Stomach (tissue), 9 donors: ENCODE measurements around the gene KLRD1. TPM values are rescaled to one million over a fixed set of nuclear protein-coding genes. Genes with fewer than 3 reads are reported as not detected.

Experiments used
- DNase-seq, 2 donors: peaks; one replicate each; pipeline versions ENCODE4 v3.0.0 to v3.0.0-alpha.2; 2013 to 2019
- H3K27ac ChIP-seq, 5 donors: fragments of 200-600 bp in 4 of 5; sonication (generic) in 4 of 5; one replicate each; pipeline ENCODE4 v1.5.1; 2013 to 2019; ENCODE audit warnings: mild to moderate bottlenecking in 1 of 5, moderate library complexity in 1 of 5
- H3K27me3 ChIP-seq, 3 donors: fragments of 200-600 bp; sonication (generic); one replicate each; pipeline ENCODE4 v1.5.1; 2017 to 2019; ENCODE audit warnings: mixed run types in 1 of 3
- H3K36me3 ChIP-seq, 4 donors: fragments of 200-600 bp; sonication (generic); 1 replicate in 3 of 4; 2 replicates in 1 of 4; pipeline ENCODE4 v1.5.1; 2016 to 2019
- H3K4me1 ChIP-seq, 4 donors: fragments of 200-600 bp; sonication (generic); one replicate each; pipeline ENCODE4 v1.5.1; 2016 to 2019
- H3K4me3 ChIP-seq, 4 donors: fragments of 200-600 bp; sonication (generic) in 3 of 4; one replicate each; pipeline ENCODE4 v1.5.1; 2016 to 2019; ENCODE audit warnings: mild to moderate bottlenecking in 1 of 4
- H3K9me3 ChIP-seq, 4 donors: fragments of 200-600 bp; sonication (generic); one replicate each; pipeline ENCODE4 v1.5.1; 2016 to 2019
- EP300 ChIP-seq: sonication (generic); formaldehyde crosslinking; IDR thresholded peaks from one replicate; pipeline ENCODE4 v1.6.1; 2017; ENCODE audit warnings: antibody characterized with exemption
- POLR2A ChIP-seq, 4 donors: fragments of 450-650 bp; IDR thresholded peaks; one replicate each; pipeline ENCODE4 v1.6.1; 2016; ENCODE audit warnings: antibody characterized with exemption in 4 of 4, control low read depth in 2 of 4, mild to moderate bottlenecking in 1 of 4, moderate library complexity in 1 of 4
- POLR2AphosphoS5 ChIP-seq, 3 donors: sonication (generic); formaldehyde crosslinking; IDR thresholded peaks; one replicate each; pipeline ENCODE4 v1.6.1; 2016; ENCODE audit warnings: antibody characterized with exemption in 3 of 3
- WGBS, 5 donors: extraction: QIAGEN DNeasy Blood & Tissue Kit in 3 of 5; methylation state at CpG; one replicate each; pipeline versions ENCODE4 v1.1.5 to v1.1.7; 2013 to 2018; 5-methylcytosine and 5-hydroxymethylcytosine counted together
- intact Hi-C: fragments of 100-400 bp; cut with DNase I; formaldehyde crosslinking; loops from one replicate; pipeline ENCODE4 v1.15.1; 2023; ENCODE audit warnings: low total_unique reads
- polyA plus RNA-seq, 3 donors: library from polyadenylated mRNA; stranded (reverse); fragments of 200-250 nt; gene quantifications; one replicate each; pipeline ENCODE4 v1.2.3, GENCODE V29; 2013
- total RNA-seq, 5 donors: library from RNA; depleted of rRNA; stranded (reverse); fragments of >200 nt; gene quantifications; one replicate each; pipeline versions ENCODE4 v1.1.0 to v1.2.3, GENCODE V29; 2014 to 2016
- TF ChIP-seq, protein P1 (sequence below), 7 experiments: fragments of 450-650 bp in 4 of 7; fragments of 200-600 bp in 3 of 7; sonication (generic) in 3 of 7; IDR thresholded peaks; one replicate each; pipeline ENCODE4 v1.5.1; 2016 to 2019; ENCODE audit warnings: antibody characterized with exemption in 7 of 7, control low read depth in 2 of 7, mild to moderate bottlenecking in 1 of 7
- donor health status: healthy with polysubstance abuse.
- donor health status: Bipolar disorder and iron deficiency.
- donor health status: healthy.

Gene KLRD1
- total and polyA plus RNA-seq, 8 donors, result under 0.01 to 15.4 (median 0.89) TPM; not detected in 1

DNA sequence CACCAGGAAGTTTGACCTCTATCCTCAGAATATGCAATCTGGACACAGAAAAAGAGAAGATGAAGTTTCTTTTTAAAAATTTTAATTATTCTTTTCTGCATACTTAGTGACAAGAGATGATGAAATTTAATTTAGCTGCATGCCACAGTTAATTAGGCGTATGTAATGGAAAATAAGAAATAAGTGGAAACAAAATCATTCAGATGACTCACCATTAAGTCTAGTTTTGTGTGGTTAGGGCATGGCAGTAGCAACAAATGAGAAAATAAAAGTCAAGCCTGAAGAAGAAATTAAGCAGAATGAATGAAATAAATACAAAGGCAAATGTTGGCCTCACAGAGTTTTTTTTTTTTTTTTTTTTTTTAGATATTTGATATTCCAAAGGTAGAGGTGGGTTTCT is 30.9 kb upstream of the KLRD1 start:
- H3K9me3 ChIP-seq, result no peaks in the 10 kb centered on the region

DNA sequence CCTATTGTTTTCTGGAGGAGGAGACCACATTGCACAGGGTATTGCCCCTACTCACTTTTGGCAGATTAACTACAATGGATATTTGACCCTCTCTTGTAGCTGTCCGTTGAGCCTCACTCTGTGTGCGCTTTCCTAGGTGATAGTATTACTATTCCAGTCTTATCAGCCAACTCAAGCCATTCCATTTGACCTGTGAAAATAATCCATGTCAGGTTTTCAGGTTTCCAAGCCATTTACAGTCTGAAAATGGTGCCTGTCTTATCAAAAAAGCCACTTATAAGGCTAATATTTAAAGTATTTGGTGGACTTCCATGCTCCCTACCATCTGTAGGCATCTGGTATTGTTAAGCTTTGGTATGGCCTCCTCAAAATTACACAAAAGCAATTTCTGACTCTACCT is 29.6 kb upstream of the KLRD1 start:
- no peak overlapping the region for H3K4me3 ChIP-seq
- 70 to 86% (median 77%) methylated on average over 2 of the region's 2 CpGs for WGBS, 5 donors
- TF ChIP-seq, protein P1, sequence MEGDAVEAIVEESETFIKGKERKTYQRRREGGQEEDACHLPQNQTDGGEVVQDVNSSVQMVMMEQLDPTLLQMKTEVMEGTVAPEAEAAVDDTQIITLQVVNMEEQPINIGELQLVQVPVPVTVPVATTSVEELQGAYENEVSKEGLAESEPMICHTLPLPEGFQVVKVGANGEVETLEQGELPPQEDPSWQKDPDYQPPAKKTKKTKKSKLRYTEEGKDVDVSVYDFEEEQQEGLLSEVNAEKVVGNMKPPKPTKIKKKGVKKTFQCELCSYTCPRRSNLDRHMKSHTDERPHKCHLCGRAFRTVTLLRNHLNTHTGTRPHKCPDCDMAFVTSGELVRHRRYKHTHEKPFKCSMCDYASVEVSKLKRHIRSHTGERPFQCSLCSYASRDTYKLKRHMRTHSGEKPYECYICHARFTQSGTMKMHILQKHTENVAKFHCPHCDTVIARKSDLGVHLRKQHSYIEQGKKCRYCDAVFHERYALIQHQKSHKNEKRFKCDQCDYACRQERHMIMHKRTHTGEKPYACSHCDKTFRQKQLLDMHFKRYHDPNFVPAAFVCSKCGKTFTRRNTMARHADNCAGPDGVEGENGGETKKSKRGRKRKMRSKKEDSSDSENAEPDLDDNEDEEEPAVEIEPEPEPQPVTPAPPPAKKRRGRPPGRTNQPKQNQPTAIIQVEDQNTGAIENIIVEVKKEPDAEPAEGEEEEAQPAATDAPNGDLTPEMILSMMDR (IDR thresholded peaks at IDR 0.05), result no peak
- no peak for TF ChIP-seq POLR2A (IDR thresholded peaks at IDR 0.05)
- no peak for TF ChIP-seq POLR2AphosphoS5 (IDR thresholded peaks at IDR 0.05)
- H3K27me3 ChIP-seq, result no peaks in the 10 kb centered on the region
- intact Hi-C loops, result no loop called here
- H3K9me3 ChIP-seq, result no peaks in the 10 kb centered on the region
- H3K36me3 ChIP-seq, result no peaks in the 10 kb centered on the region
- no peak for DNase-seq
- peaks cover 0 to 6% (median 0%) of the 10 kb centered on the region in 4 donors for H3K4me1 ChIP-seq
- H3K27ac ChIP-seq, result no peak overlapping the region

More for the DNA sequence above, 30.9 kb upstream of the KLRD1 start:
- DNase-seq, result no peak
- Histone ChIP-seq H3K27ac (no peak overlapping the region), H3K36me3 (no peaks in the 10 kb centered on the region), H3K4me3 (no peak overlapping the region), H3K27me3 (no peaks in the 10 kb centered on the region), H3K4me1 (peaks cover 0 to 6% (median 0%) of the 10 kb centered on the region in 4 donors)
- TF ChIP-seq POLR2AphosphoS5 (IDR thresholded peaks at IDR 0.05), result no peak
- TF ChIP-seq, protein P1 (IDR thresholded peaks at IDR 0.05), result no peak
- no peak for TF ChIP-seq POLR2A (IDR thresholded peaks at IDR 0.05)
- no peak for TF ChIP-seq EP300
- 76 to 83% (median 80%) methylated on average over 1 of the region's 1 CpG for WGBS, 5 donors
- intact Hi-C loops, result no loop called here

DNA sequence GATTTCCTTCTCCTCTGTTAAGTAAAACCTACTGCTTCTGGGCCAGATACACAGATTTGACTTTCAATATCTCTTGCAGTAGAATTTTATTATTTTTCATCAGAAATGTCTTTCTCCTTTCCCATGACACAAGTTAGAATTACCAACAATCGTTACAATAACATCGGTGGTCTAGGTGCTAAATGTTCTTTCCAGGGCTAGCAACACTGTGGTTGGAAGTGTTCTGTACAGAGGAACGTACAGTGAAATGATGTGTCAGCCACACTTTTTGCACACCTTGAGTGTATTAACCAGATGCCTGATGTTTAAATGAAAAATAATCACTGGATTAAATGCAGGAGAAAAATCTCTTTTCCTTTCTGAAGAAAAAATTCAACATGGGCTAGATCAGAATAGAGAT is 27.7 kb upstream of the KLRD1 start:
- intact Hi-C loops, result no loop called here
- TF ChIP-seq EP300 (no peak), POLR2AphosphoS5 (IDR thresholded peaks at IDR 0.05) (no peak), POLR2A (IDR thresholded peaks at IDR 0.05) (no peak)
- TF ChIP-seq, protein P1 (IDR thresholded peaks at IDR 0.05), result no peak
- Histone ChIP-seq H3K27ac (no peak overlapping the region), H3K4me1 (peaks cover 0 to 6% (median 0%) of the 10 kb centered on the region in 4 donors), H3K27me3 (no peaks in the 10 kb centered on the region), H3K4me3 (no peak overlapping the region), H3K9me3 (no peaks in the 10 kb centered on the region), H3K36me3 (no peaks in the 10 kb centered on the region)
- no peak for DNase-seq
- 78 to 91% (median 90%) methylated on average over 3 of the region's 3 CpGs for WGBS, 5 donors

DNA sequence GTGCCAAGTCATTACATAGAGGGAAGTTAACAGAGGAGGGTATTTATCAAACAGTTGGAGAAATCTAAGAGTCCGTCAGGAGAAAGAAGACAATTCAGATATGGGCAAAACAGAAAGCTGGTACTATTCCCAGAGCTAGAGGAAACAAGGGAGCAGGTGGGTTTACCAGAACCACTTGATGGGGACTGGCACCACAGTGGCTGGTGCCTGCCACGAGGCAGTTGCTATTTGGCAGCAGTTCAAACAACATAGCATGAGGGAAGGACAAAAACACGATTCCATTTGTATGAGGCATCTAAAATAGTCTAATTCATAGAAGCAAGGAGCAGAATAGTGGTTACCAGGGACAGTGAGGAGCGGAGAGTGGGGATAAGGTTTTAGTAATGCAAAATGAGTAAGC is 24.6 kb upstream of the KLRD1 start:
- Histone ChIP-seq H3K4me3 (no peak overlapping the region), H3K27me3 (no peaks in the 10 kb centered on the region), H3K4me1 (no peaks in the 10 kb centered on the region), H3K9me3 (no peaks in the 10 kb centered on the region), H3K36me3 (no peaks in the 10 kb centered on the region), H3K27ac (no peak overlapping the region)
- TF ChIP-seq, protein P1 (IDR thresholded peaks at IDR 0.05), result no peak
- no peak for TF ChIP-seq EP300
- no peak for TF ChIP-seq POLR2A (IDR thresholded peaks at IDR 0.05)
- no peak for TF ChIP-seq POLR2AphosphoS5 (IDR thresholded peaks at IDR 0.05)
- 42 to 54% (median 48%) methylated on average over 4 of the region's 4 CpGs for WGBS, 5 donors
- no peak for DNase-seq
- intact Hi-C loops, result no loop called here
